ENCODE results near the gene WDR82.
A peak's percentile ranks its signal among the peaks of the same experiment; 100 is the strongest.

WDR82 gene

GRCh38 chr3:52233108-52233591 is 45.3 kb downstream of the WDR82 start:
- no peaks in the 10 kb centered on the region for H3K27me3 Mint-ChIP-seq (ENCODE audit: low read depth, poor library complexity)
- no peak for DNase-seq
- no peaks in the 10 kb centered on the region for H3K9me3 Mint-ChIP-seq
- peaks cover 4% of the 10 kb centered on the region for H3K36me3 Mint-ChIP-seq (ENCODE audit: low read depth)
- peaks cover 26% of the 10 kb centered on the region for H3K4me1 Mint-ChIP-seq
- TF ChIP-seq CTCF (IDR thresholded peaks at IDR 0.05) = no peak
- no peak overlapping the region for H3K4me3 Mint-ChIP-seq
- H3K27ac Mint-ChIP-seq = no peak overlapping the region

- H3K4me3 Mint-ChIP-seq = no peak overlapping the region
- H3K36me3 Mint-ChIP-seq (ENCODE audit: low read depth) = peaks cover 4% of the 10 kb centered on the region
- H3K27me3 Mint-ChIP-seq (ENCODE audit: low read depth, poor library complexity) = no peaks in the 10 kb centered on the region
- no peak for DNase-seq
- no peak overlapping the region for H3K27ac Mint-ChIP-seq
- peaks cover 20% of the 10 kb centered on the region for H3K4me1 Mint-ChIP-seq
- no peaks in the 10 kb centered on the region for H3K9me3 Mint-ChIP-seq
- peak; percentile 14 for TF ChIP-seq CTCF (IDR thresholded peaks at IDR 0.05)
Observed at GRCh38 chr3:52232279-52233107, 46.0 kb downstream of the WDR82 start.

GRCh38 chr3:52231502-52232278 is 46.8 kb downstream of the WDR82 start:
- Mint-ChIP-seq H3K27ac (no peak overlapping the region), H3K36me3 (ENCODE audit: low read depth) (peaks cover 4% of the 10 kb centered on the region), H3K27me3 (ENCODE audit: low read depth, poor library complexity) (no peaks in the 10 kb centered on the region), H3K4me3 (no peak overlapping the region), H3K9me3 (no peaks in the 10 kb centered on the region), H3K4me1 (peaks cover 15% of the 10 kb centered on the region)
- peak; percentile 69 for TF ChIP-seq CTCF (IDR thresholded peaks at IDR 0.05)
- DNase-seq = peak; percentile 76

- Mint-ChIP-seq H3K4me3 (no peak overlapping the region), H3K27me3 (ENCODE audit: low read depth, poor library complexity) (no peaks in the 10 kb centered on the region), H3K36me3 (ENCODE audit: low read depth) (peaks cover 4% of the 10 kb centered on the region), H3K27ac (no peak overlapping the region), H3K4me1 (peaks cover 15% of the 10 kb centered on the region), H3K9me3 (no peaks in the 10 kb centered on the region)
- no peak for TF ChIP-seq CTCF (IDR thresholded peaks at IDR 0.05)
- no peak for DNase-seq
Observed at GRCh38 chr3:52230889-52231499, 47.5 kb downstream of the WDR82 start.

GRCh38 chr3:52230461-52230860 is 48.0 kb downstream of the WDR82 start:
- H3K36me3 Mint-ChIP-seq (ENCODE audit: low read depth) = peaks cover 4% of the 10 kb centered on the region
- H3K9me3 Mint-ChIP-seq = no peaks in the 10 kb centered on the region
- H3K27ac Mint-ChIP-seq = no peak overlapping the region
- TF ChIP-seq CTCF (IDR thresholded peaks at IDR 0.05) = no peak
- no peak for DNase-seq
- no peak overlapping the region for H3K4me3 Mint-ChIP-seq
- no peaks in the 10 kb centered on the region for H3K27me3 Mint-ChIP-seq (ENCODE audit: low read depth, poor library complexity)
- H3K4me1 Mint-ChIP-seq = peaks cover 15% of the 10 kb centered on the region
